HG03045 (cell line): ENCODE data around the gene ZNF516.
"Not testable (repeated sequence)": the region's sequence is repeated elsewhere in the genome, so short reads cannot be mapped to it uniquely, and the experiment has no call there.

ENCODE experiments used
- ATAC-seq: cut with Tn5 transposase; IDR thresholded peaks from one replicate; pipeline ENCODE4 v1.9.1; 2021; ENCODE audit warnings: mild to moderate bottlenecking, moderate library complexity; ENCODE audit not compliant: unreplicated experiment

The ZNF516 gene, protein sequence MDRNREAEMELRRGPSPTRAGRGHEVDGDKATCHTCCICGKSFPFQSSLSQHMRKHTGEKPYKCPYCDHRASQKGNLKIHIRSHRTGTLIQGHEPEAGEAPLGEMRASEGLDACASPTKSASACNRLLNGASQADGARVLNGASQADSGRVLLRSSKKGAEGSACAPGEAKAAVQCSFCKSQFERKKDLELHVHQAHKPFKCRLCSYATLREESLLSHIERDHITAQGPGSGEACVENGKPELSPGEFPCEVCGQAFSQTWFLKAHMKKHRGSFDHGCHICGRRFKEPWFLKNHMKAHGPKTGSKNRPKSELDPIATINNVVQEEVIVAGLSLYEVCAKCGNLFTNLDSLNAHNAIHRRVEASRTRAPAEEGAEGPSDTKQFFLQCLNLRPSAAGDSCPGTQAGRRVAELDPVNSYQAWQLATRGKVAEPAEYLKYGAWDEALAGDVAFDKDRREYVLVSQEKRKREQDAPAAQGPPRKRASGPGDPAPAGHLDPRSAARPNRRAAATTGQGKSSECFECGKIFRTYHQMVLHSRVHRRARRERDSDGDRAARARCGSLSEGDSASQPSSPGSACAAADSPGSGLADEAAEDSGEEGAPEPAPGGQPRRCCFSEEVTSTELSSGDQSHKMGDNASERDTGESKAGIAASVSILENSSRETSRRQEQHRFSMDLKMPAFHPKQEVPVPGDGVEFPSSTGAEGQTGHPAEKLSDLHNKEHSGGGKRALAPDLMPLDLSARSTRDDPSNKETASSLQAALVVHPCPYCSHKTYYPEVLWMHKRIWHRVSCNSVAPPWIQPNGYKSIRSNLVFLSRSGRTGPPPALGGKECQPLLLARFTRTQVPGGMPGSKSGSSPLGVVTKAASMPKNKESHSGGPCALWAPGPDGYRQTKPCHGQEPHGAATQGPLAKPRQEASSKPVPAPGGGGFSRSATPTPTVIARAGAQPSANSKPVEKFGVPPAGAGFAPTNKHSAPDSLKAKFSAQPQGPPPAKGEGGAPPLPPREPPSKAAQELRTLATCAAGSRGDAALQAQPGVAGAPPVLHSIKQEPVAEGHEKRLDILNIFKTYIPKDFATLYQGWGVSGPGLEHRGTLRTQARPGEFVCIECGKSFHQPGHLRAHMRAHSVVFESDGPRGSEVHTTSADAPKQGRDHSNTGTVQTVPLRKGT

DNA sequence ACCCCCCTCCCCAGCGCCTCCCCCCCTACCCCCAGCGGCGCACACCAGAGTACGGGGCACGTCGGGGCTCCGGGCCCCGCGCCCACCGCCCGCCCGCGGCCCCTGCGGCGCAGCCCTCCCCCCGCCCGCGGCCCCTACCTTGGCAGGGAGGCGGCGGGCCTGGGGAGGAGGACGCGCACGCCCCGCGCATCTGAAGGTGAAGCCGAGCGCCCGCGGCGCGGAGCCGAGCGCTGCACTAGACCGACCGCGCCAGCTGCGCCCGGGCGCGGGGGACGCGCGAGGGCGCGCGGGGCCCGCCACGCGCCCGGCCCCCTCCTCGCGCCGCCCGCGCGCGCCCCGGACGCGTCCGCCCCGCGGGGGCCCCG is at the start of gene ZNF516:
ZNF516 (minus strand) TSS at position 237 of the 365 bp plus-strand sequence. CDS start 52,188 bp downstream, outside the sequence.
- ATAC-seq = peak; percentile 11

DNA sequence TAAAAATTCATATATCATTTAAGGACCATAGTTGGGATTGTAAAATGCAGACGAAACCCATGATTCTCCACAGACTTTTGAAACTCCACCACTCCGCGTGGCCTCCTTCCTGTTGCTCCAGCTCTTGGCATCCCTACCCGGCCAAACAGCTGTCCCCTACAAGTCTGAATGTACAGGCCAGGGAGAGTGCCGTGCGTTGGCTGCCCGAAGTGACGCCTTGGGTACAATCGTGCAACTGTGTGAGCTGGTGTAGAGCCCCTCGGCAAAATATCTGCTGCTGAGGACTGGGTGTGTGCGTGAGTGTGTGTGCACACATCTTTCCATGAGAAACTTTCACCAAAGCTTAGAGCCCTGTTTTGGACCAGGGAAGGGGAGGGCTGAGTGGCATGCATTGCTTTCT is 43.8 kb upstream of the ZNF516 start:
- no peak for ATAC-seq

DNA sequence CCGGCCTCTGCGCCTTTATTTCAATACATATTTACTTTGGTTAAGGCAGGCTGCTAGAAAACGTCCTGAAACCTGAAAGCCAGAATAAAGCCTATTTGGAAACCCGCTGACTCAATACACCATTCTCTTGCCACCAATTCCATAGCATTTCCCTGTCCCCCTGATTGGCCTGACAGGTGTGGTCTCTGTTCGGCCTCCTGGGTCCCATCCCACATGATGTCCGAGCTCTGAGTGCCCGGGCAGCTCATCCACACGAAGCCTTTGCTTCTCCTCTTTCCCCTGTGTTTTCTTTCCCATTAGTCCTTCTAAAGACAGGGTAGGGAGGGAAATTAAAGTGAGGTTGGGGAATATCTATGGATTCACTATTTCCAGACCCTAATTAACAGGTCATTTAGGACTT is 42.6 kb upstream of the ZNF516 start:
- ATAC-seq = no peak

- not testable (repeated sequence) for ATAC-seq
These were observed 41.6 kb upstream of the ZNF516 start for GRCh38 chr18:76536593-76536992.

DNA sequence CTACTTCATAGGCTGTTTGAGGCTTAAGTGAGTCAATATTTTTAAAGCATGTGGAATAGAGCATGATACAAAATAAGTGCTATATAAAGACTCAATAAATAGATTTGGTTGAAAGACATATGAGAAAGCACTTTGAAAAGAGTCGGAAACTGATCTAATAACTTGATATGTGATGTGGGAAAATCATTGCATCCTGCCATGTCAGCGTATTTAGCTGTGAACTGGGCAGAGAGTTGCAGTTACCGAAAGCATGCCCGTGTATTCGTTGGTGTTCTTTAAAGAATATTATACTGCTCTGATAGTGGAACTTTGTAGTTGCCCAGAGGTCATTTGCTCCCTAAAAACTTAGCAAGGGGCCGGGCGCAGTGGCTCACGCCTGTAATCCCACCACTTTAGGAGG is 37.8 kb upstream of the ZNF516 start:
- ATAC-seq = no peak

DNA sequence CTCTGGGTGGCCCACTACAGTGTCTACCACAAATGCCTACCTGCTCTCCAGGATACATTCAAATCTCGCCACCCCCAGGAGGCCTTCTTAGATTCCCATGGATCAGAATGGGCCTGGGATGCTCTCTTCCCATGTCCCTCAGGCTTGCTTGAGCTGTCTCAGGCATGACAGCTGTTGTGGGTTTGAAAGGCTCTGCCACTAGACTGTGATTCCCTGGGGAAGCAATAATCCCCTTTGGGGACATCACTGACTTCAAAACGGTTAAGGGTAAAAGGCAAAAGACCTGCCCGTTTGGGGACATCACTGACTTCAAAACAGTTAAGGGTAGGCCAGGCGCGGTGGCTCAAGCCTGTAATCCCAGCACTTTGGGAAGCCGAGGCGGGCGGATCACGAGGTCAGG is 35.8 kb upstream of the ZNF516 start:
- ATAC-seq = no peak

- no peak for ATAC-seq
These were observed 35.3 kb upstream of the ZNF516 start for GRCh38 chr18:76530391-76530790.

- ATAC-seq = no peak
These were observed 34.4 kb upstream of the ZNF516 start for GRCh38 chr18:76529433-76529811.

DNA sequence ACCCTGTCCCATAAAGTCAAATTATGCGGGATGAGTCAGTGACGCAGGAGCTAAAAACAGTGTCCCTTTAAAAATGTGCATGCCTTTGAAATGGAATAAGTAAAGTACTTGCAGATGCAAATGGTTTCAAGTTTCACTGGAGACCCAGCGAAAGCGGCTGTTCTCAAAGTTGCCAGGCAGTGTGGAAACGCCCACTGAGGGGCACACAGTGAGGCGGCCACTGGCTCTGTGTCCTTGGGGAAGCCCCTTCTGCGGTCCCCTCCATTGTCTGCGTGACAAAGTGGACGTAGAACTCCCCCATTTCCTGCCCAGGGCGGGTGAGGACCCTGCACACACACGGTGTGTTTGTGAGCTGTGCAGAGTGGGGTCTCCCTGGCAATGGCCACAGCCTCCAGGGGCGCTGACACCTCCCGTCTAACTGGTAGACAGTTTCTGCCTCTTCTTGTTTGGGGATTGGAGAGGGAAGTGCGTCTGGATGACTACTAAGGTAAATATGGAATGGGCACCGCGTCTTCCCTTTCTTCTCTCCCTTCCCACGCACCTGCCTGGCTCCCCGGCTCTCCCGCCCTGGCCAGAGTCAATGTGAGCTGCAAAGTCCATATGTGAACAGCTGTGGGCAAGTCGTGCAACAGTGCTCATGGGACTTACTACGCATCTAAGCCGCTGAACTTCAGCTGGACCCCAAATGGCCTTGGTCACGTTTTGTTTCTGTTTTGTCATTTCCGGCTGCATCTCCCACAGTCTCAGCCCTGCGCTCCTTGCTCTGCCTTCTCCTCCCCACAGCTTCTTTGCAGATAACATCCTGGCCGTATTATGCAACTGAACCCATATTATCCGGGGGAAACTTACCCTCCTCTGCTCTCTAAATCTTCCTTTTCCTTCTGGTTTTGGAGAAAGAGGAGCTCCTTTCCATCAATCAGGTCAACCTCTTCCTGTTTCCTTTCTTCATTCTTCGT is 33.7 kb upstream of the ZNF516 start:
- ATAC-seq = peak; percentile 38

GRCh38 chr18:76525911-76526310 is 30.9 kb upstream of the ZNF516 start:
- no peak for ATAC-seq

DNA sequence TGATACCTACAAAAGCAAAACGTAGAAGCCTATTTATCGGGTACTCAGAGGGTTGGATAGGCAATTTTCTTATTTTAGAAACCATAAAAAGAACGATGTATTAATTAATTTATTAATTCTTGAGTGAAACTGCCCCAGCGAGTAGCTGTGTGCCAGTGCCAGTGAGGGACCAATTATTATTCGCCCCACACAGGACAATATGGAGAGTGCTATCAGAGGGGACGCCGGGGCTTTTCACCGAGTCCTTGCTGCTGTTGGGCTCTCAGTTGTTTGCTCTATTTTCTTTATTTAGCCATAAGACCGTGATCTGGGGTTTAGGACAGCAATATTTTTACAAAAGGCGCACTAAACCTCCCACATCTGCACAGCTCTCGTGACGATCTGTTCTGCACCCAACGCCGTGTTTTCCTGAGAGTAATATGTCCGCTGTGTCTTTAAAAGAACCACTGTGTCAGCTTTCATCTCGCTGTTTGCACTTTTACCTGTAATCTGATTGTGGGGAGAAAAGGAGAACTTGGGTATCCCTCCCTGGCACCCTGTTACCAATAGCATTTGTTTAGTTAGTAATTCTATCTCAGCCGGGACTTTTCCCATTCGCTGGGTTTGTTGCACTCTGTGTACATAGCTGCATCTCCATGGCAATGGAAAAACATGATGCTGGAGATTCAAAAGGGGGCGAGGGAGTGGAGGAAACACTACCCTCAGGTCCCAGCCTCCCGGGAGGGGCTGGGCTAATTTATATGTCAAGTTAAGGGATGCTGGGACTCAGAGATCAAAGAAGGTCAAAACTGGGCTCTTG is 30.1 kb upstream of the ZNF516 start:
- ATAC-seq = no peak

GRCh38 chr18:76524477-76524876 is 29.4 kb upstream of the ZNF516 start:
- no peak for ATAC-seq

GRCh38 chr18:76522551-76522950 is 27.5 kb upstream of the ZNF516 start:
- no peak for ATAC-seq

DNA sequence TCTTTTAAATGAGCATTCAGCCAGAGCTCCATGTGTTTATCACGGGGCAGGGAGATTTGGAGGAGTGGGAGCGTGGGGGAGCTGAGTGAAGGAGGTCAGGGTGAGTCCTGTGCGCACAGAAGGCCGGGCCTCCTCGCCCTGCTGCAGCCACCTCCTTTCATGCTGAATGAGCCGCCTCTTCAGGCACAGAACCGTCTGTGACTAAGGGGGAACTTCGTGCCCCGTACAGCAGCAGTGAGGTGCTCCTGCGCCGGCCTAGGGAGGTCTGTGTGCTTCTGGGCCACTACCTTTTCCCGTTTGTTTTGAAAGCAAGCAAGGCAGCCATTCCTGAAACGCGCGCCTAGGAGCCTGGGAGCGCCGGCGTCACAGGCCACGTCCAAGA is 27.1 kb upstream of the ZNF516 start:
- ATAC-seq = no peak

GRCh38 chr18:76521417-76522121 is 26.5 kb upstream of the ZNF516 start:
- ATAC-seq = no peak

GRCh38 chr18:76518860-76519538 is 24.0 kb upstream of the ZNF516 start:
- no peak for ATAC-seq

DNA sequence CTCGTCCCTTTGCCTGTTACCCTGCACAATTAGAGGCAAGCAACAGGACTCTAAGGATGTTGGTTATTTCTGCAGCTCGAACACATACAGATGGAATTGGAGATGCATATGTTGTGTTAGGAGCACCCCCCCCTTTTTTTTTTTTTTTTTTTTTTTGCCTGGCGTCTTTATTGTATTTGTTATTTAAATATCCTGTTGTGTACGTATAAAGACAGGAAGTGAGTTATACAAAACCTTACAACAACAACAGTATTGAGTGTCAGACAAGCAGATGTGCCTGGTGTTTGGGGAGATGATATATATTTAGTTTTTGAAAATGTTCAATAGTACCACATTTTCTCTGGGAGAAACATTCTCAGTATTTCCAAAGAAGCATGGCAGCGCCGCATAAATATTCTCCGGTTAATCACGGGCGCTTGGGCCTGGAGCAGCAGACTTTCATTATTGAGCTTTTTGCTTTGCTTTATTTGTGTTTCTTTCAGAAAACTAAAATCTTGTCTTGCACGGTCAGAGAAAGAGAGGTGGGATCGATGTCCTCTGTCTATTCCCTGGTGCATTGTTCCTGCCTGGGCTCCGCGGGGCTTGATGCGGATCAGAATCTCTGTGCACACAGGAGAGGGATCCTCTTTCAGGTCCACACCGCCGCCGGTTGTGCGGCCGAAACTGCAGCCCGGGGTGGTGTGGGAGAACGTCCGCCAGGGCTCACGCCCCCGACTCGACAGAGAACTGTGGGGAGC is 23.2 kb upstream of the ZNF516 start:
- ATAC-seq = peak; percentile 59

- no peak for ATAC-seq
These were observed 20.5 kb upstream of the ZNF516 start for GRCh38 chr18:76515576-76515975.
